Posterior vena cava (tissue), 2 donors: ENCODE measurements around the gene PGAP2. TPM values are rescaled to one million over a fixed set of nuclear protein-coding genes. Genes with fewer than 3 reads are reported as not detected.
"Not testable (repeated sequence)": the region's sequence is repeated elsewhere in the genome, so short reads cannot be mapped to it uniquely, and the experiment has no call there.

Experiments
- DNase-seq: peaks from one replicate; pipeline ENCODE4 v3.0.0-alpha.2; 2020; ENCODE audit warnings: low spot score
- intact Hi-C, 2 donors: fragments of 100-400 bp; cut with DNase I; formaldehyde crosslinking; loops; one replicate each; pipeline versions ENCODE4 v1.14.1 to v1.14.2; 2022 to 2023
- long read RNA-seq, 2 donors: library from polyadenylated mRNA; unstranded; transcript quantifications; one replicate each; pipeline ENCODE4 v2.0.0, GENCODE V29; 2020 to 2021
- total RNA-seq, 2 donors: library from RNA; stranded (reverse); fragmentation: NEBNext Ultra II Directional; extraction: Animal tissue kit (Norgen Biotek cat#: 25700); gene quantifications; one replicate each; pipeline ENCODE4 v1.2.1, GENCODE V29; 2021
- donor health status: DM: yes; HTN: yes; CAD: no.
- donor health status: DM: yes; HTN: yes; CAD: no.

PGAP2 gene
- total RNA-seq: 1 to 10 TPM; 5.4 to 9.2 TPM
- long read RNA-seq, donor 1, partial matches to known transcripts: 1 of 7 reads
- long read RNA-seq, donor 1, other reads (novel, unspliced or antisense): 4 of 7 reads
- long read RNA-seq, donor 2, partial matches to known transcripts: 2 of 10 reads
- long read RNA-seq, donor 2, other reads (novel, unspliced or antisense): 6 of 10 reads

GRCh38 chr11:3807909-3808860 is at the start of gene PGAP2:
Gene PGAP2 (plus strand): TSS chr11:3808560. CDS start chr11:3811260, 2,700 bp downstream.
- peak; percentile 89 for DNase-seq
- intact Hi-C loops: no loop called here

GRCh38 chr11:3764266-3764665 is 44.1 kb upstream of the PGAP2 start:
- DNase-seq: no peak
- intact Hi-C loops: no loop called here

GRCh38 chr11:3766836-3767235 is 41.5 kb upstream of the PGAP2 start:
- intact Hi-C loops: not testable (repeated sequence)

GRCh38 chr11:3767536-3767935 is 40.8 kb upstream of the PGAP2 start:
- intact Hi-C loops: no loop called here

More at GRCh38 chr11:3766836-3767235, 41.5 kb upstream of the PGAP2 start:
- not testable (repeated sequence) for DNase-seq

GRCh38 chr11:3773180-3773579 is 35.2 kb upstream of the PGAP2 start:
- intact Hi-C loops: no loop called here
- DNase-seq: no peak

More at GRCh38 chr11:3767536-3767935, 40.8 kb upstream of the PGAP2 start:
- no peak for DNase-seq

- intact Hi-C loops: no loop called here
Observed at GRCh38 chr11:3775736-3776406, 32.5 kb upstream of the PGAP2 start.

GRCh38 chr11:3781423-3781822 is 26.9 kb upstream of the PGAP2 start:
- intact Hi-C loops: no loop called here
- no peak for DNase-seq

More at GRCh38 chr11:3775736-3776406, 32.5 kb upstream of the PGAP2 start:
- no peak for DNase-seq

- no peak for DNase-seq
- intact Hi-C loops: no loop called here
Observed at GRCh38 chr11:3782963-3783362, 25.4 kb upstream of the PGAP2 start.

- no peak for DNase-seq
- intact Hi-C loops: no loop called here
Observed at GRCh38 chr11:3783611-3784010, 24.7 kb upstream of the PGAP2 start.

GRCh38 chr11:3786781-3787428 is 21.5 kb upstream of the PGAP2 start:
- intact Hi-C loops: no loop called here
- no peak for DNase-seq

- DNase-seq, intact Hi-C loops: not testable (repeated sequence)
Observed at GRCh38 chr11:3794387-3794786, 14.0 kb upstream of the PGAP2 start.

GRCh38 chr11:3795131-3796001 is 13.0 kb upstream of the PGAP2 start:
- DNase-seq: peak; percentile 52
- intact Hi-C loops: loop anchor here in 1 of 2 donors (5.0 kb wide), 1 partner anchor 37 kb away; no protein-coding TSS in a partner anchor

- DNase-seq: no peak
- intact Hi-C loops: loop anchor here in 1 of 2 donors (5.0 kb wide), 1 partner anchor 36 kb away; no protein-coding TSS in a partner anchor
Observed at GRCh38 chr11:3796002-3796311, 12.4 kb upstream of the PGAP2 start.

- intact Hi-C loops: loop anchor here in 1 of 2 donors (5.0 kb wide), 1 partner anchor 36 kb away; no protein-coding TSS in a partner anchor
- no peak for DNase-seq
Observed at GRCh38 chr11:3796346-3796745, 12.0 kb upstream of the PGAP2 start.

GRCh38 chr11:3796801-3797328 is 11.5 kb upstream of the PGAP2 start:
- intact Hi-C loops: loop anchor here in 1 of 2 donors (5.0 kb wide), 1 partner anchor 35 kb away; no protein-coding TSS in a partner anchor
- DNase-seq: no peak

- peak; percentile 100 for DNase-seq
- intact Hi-C loops: loop anchor here in 1 of 2 donors (5.0 kb wide), 1 partner anchor 35 kb away; no protein-coding TSS in a partner anchor
Observed at GRCh38 chr11:3797329-3798090, 10.8 kb upstream of the PGAP2 start, which contains the start of gene NUP98. Gene NUP98 (minus strand): TSS chr11:3797554. CDS start chr11:3782117, 15,437 bp downstream.

- DNase-seq: peak; percentile 28
- intact Hi-C loops: loop anchor here in 1 of 2 donors (5.0 kb wide), 1 partner anchor 33 kb away; no protein-coding TSS in a partner anchor
Observed at GRCh38 chr11:3799143-3799542, 9.2 kb upstream of the PGAP2 start.
